Measurements from ENCODE around the gene ARHGAP29. TPM values are rescaled to one million over a fixed set of nuclear protein-coding genes. Genes with fewer than 3 reads are reported as not detected.
A peak's percentile ranks its signal among the peaks of the same experiment; 100 is the strongest.

The ARHGAP29 gene
- total and polyA plus RNA-seq, 3 experiments from 2014 or later = not detected

GRCh38 chr1:94258873-94259331, 21.5 kb upstream of the ARHGAP29 start:
- Mint-ChIP-seq H3K9me3 (no peaks in the 10 kb centered on the region), H3K36me3 (no peaks in the 10 kb centered on the region), H3K27ac (no peak overlapping the region), H3K4me3 (no peak overlapping the region), H3K4me1 (no peaks in the 10 kb centered on the region), H3K27me3 (peaks cover 3 to 53% of the 10 kb centered on the region in 2 donors)
- Histone ChIP-seq H3K4me1 (ENCODE audit: insufficient read depth, low read length) (no peaks in the 10 kb centered on the region), H3K36me3 (ENCODE audit: insufficient read depth, low read length) (no peaks in the 10 kb centered on the region), H3K27ac (ENCODE audit: low read depth, low read length) (no peak overlapping the region), H3K4me3 (ENCODE audit: low read length) (no peak overlapping the region), H3K9me3 (ENCODE audit: low read length) (no peaks in the 10 kb centered on the region), H3K27me3 (ENCODE audit: insufficient read depth, low read length, poor library complexity, severe bottlenecking) (no peaks in the 10 kb centered on the region)
- ChIA-PET POLR2A (no interaction called here), CTCF (no interaction called here)
- no peak for DNase-seq

- no peak overlapping the region for H3K27ac ChIP-seq (ENCODE audit: low read depth, low read length)
- Mint-ChIP-seq H3K9me3 (peaks cover 0 to 2% (median 0%) of the 10 kb centered on the region in 5 donors), H3K36me3 (no peaks in the 10 kb centered on the region), H3K4me1 (no peaks in the 10 kb centered on the region), H3K27ac (no peak overlapping the region), H3K4me3 (no peak overlapping the region), H3K27me3 (peaks cover 3 to 58% of the 10 kb centered on the region in 2 donors)
- POLR2A ChIA-PET = no interaction called here
- no peak overlapping the region for H3K4me3 ChIP-seq (ENCODE audit: low read length)
- H3K4me1 ChIP-seq (ENCODE audit: insufficient read depth, low read length) = no peaks in the 10 kb centered on the region
- no peak for DNase-seq
- no peaks in the 10 kb centered on the region for H3K36me3 ChIP-seq (ENCODE audit: insufficient read depth, low read length)
- no peaks in the 10 kb centered on the region for H3K27me3 ChIP-seq (ENCODE audit: insufficient read depth, low read length, poor library complexity, severe bottlenecking)
- CTCF ChIA-PET = no interaction called here
- no peaks in the 10 kb centered on the region for H3K9me3 ChIP-seq (ENCODE audit: low read length)
Observed at GRCh38 chr1:94257444-94257843, 20.1 kb upstream of the ARHGAP29 start.

GRCh38 chr1:94255476-94255875, 18.1 kb upstream of the ARHGAP29 start:
- H3K27ac ChIP-seq (ENCODE audit: low read depth, low read length) = no peak overlapping the region
- Mint-ChIP-seq H3K9me3 (peaks cover 0 to 2% (median 0%) of the 10 kb centered on the region in 5 donors), H3K27me3 (peaks cover 10 to 54% of the 10 kb centered on the region in 2 donors), H3K4me1 (no peaks in the 10 kb centered on the region), H3K36me3 (no peaks in the 10 kb centered on the region), H3K27ac (no peak overlapping the region), H3K4me3 (no peak overlapping the region)
- DNase-seq = no peak
- no peaks in the 10 kb centered on the region for H3K36me3 ChIP-seq (ENCODE audit: insufficient read depth, low read length)
- no peaks in the 10 kb centered on the region for H3K4me1 ChIP-seq (ENCODE audit: insufficient read depth, low read length)
- no peaks in the 10 kb centered on the region for H3K27me3 ChIP-seq (ENCODE audit: insufficient read depth, low read length, poor library complexity, severe bottlenecking)
- ChIA-PET CTCF (no interaction called here), POLR2A (no interaction called here)
- H3K4me3 ChIP-seq (ENCODE audit: low read length) = no peak overlapping the region
- H3K9me3 ChIP-seq (ENCODE audit: low read length) = no peaks in the 10 kb centered on the region

- ChIA-PET CTCF (no interaction called here), POLR2A (no interaction called here)
- H3K4me3 ChIP-seq (ENCODE audit: low read length) = no peak overlapping the region
- no peak overlapping the region for H3K4me3 Mint-ChIP-seq
- no peaks in the 10 kb centered on the region for H3K4me1 Mint-ChIP-seq
- H3K27ac Mint-ChIP-seq = no peak overlapping the region
- H3K4me1 ChIP-seq (ENCODE audit: insufficient read depth, low read length) = no peaks in the 10 kb centered on the region
- no peak for DNase-seq
- no peaks in the 10 kb centered on the region for H3K9me3 ChIP-seq (ENCODE audit: low read length)
- H3K36me3 Mint-ChIP-seq = no peaks in the 10 kb centered on the region
- no peak overlapping the region for H3K27ac ChIP-seq (ENCODE audit: low read depth, low read length)
- no peaks in the 10 kb centered on the region for H3K36me3 ChIP-seq (ENCODE audit: insufficient read depth, low read length)
- H3K9me3 Mint-ChIP-seq = peaks cover 0 to 2% (median 0%) of the 10 kb centered on the region in 5 donors
- H3K27me3 Mint-ChIP-seq = peaks cover 19 to 58% of the 10 kb centered on the region in 2 donors
- H3K27me3 ChIP-seq (ENCODE audit: insufficient read depth, low read length, poor library complexity, severe bottlenecking) = no peaks in the 10 kb centered on the region
Observed at GRCh38 chr1:94254073-94254810, 16.9 kb upstream of the ARHGAP29 start.

- Mint-ChIP-seq H3K4me3 (no peak overlapping the region), H3K4me1 (no peaks in the 10 kb centered on the region), H3K9me3 (peaks cover 0 to 2% (median 0%) of the 10 kb centered on the region in 5 donors), H3K27ac (no peak overlapping the region), H3K27me3 (peaks cover 25 to 60% of the 10 kb centered on the region in 2 donors), H3K36me3 (no peaks in the 10 kb centered on the region)
- no peak for DNase-seq
- H3K4me1 ChIP-seq (ENCODE audit: insufficient read depth, low read length) = no peaks in the 10 kb centered on the region
- no peaks in the 10 kb centered on the region for H3K9me3 ChIP-seq (ENCODE audit: low read length)
- POLR2A ChIA-PET = no interaction called here
- CTCF ChIA-PET = no interaction called here
- H3K36me3 ChIP-seq (ENCODE audit: insufficient read depth, low read length) = no peaks in the 10 kb centered on the region
- peaks cover 4% of the 10 kb centered on the region for H3K27me3 ChIP-seq (ENCODE audit: insufficient read depth, low read length, poor library complexity, severe bottlenecking)
- H3K27ac ChIP-seq (ENCODE audit: low read depth, low read length) = no peak overlapping the region
- no peak overlapping the region for H3K4me3 ChIP-seq (ENCODE audit: low read length)
Observed at GRCh38 chr1:94253456-94254017, 16.2 kb upstream of the ARHGAP29 start.

- POLR2A ChIA-PET = no interaction called here
- Mint-ChIP-seq H3K27me3 (peaks cover 42 to 69% of the 10 kb centered on the region in 2 donors), H3K36me3 (no peaks in the 10 kb centered on the region), H3K4me3 (no peak overlapping the region), H3K4me1 (peaks cover 10 to 15% (median 15%) of the 10 kb centered on the region in 3 donors), H3K9me3 (peaks cover 0 to 3% (median 2%) of the 10 kb centered on the region in 5 donors), H3K27ac (no peak overlapping the region)
- no peaks in the 10 kb centered on the region for H3K9me3 ChIP-seq (ENCODE audit: low read length)
- no peak for DNase-seq
- H3K4me3 ChIP-seq (ENCODE audit: low read length) = no peak overlapping the region
- H3K36me3 ChIP-seq (ENCODE audit: insufficient read depth, low read length) = no peaks in the 10 kb centered on the region
- H3K4me1 ChIP-seq (ENCODE audit: insufficient read depth, low read length) = no peaks in the 10 kb centered on the region
- CTCF ChIA-PET = no interaction called here
- H3K27me3 ChIP-seq (ENCODE audit: insufficient read depth, low read length, poor library complexity, severe bottlenecking) = peaks cover 11% of the 10 kb centered on the region
- H3K27ac ChIP-seq (ENCODE audit: low read depth, low read length) = no peak overlapping the region
Observed at GRCh38 chr1:94250341-94250740, 13.0 kb upstream of the ARHGAP29 start.

GRCh38 chr1:94248956-94249688, 11.7 kb upstream of the ARHGAP29 start:
- CTCF ChIA-PET = no interaction called here

More at GRCh38 chr1:94248956-94249688, 11.7 kb upstream of the ARHGAP29 start:
- POLR2A ChIA-PET = no interaction called here
- Mint-ChIP-seq H3K9me3 (peaks cover 0 to 7% (median 4%) of the 10 kb centered on the region in 5 donors), H3K4me1 (peaks cover 10 to 15% (median 15%) of the 10 kb centered on the region in 3 donors), H3K36me3 (no peaks in the 10 kb centered on the region), H3K4me3 (peak overlapping the region in 1 of 7 donors; percentile 2), H3K27me3 (peaks cover 53 to 73% of the 10 kb centered on the region in 2 donors), H3K27ac (no peak overlapping the region)
- Histone ChIP-seq H3K27ac (ENCODE audit: low read depth, low read length) (no peak overlapping the region), H3K36me3 (ENCODE audit: insufficient read depth, low read length) (no peaks in the 10 kb centered on the region), H3K4me1 (ENCODE audit: insufficient read depth, low read length) (no peaks in the 10 kb centered on the region), H3K4me3 (ENCODE audit: low read length) (no peak overlapping the region), H3K9me3 (ENCODE audit: low read length) (no peaks in the 10 kb centered on the region), H3K27me3 (ENCODE audit: insufficient read depth, low read length, poor library complexity, severe bottlenecking) (peaks cover 11% of the 10 kb centered on the region)
- no peak for DNase-seq

Measured in CD8-positive, alpha-beta memory T cell (primary cell).